Stomach smooth muscle (tissue), 2 donors: ENCODE measurements around the gene VKORC1.
"Not testable (repeated sequence)": the region's sequence is repeated elsewhere in the genome, so short reads cannot be mapped to it uniquely, and the experiment has no call there.

Source experiments
- H3K27ac ChIP-seq: one replicate; pipeline ENCODE4 v1.7.0; 2013; ENCODE audit warnings: mild to moderate bottlenecking, low read length, inconsistent platforms
- H3K27me3 ChIP-seq, 2 donors: one replicate each; pipeline ENCODE4 v1.7.0; 2013; ENCODE audit warnings: low read length in 2 of 2; ENCODE audit not compliant: insufficient read depth in 2 of 2, control insufficient read depth in 1 of 2
- H3K36me3 ChIP-seq, 2 donors: one replicate each; pipeline ENCODE4 v1.7.0; 2013; ENCODE audit warnings: low read length in 2 of 2; ENCODE audit not compliant: control insufficient read depth in 2 of 2, insufficient read depth in 2 of 2
- H3K4me1 ChIP-seq: one replicate; pipeline ENCODE4 v1.7.0; 2013; ENCODE audit warnings: low read length; ENCODE audit not compliant: control insufficient read depth, insufficient read depth
- H3K4me3 ChIP-seq, 2 donors: one replicate each; pipeline ENCODE4 v1.7.0; 2013; ENCODE audit warnings: low read length in 2 of 2
- H3K9ac ChIP-seq, 2 donors: one replicate each; pipeline ENCODE4 v1.7.0; 2013; ENCODE audit warnings: low read length in 2 of 2, mild to moderate bottlenecking in 1 of 2
- H3K9me3 ChIP-seq, 2 donors: one replicate each; pipeline ENCODE4 v1.7.0; 2013; ENCODE audit warnings: low read length in 2 of 2; ENCODE audit not compliant: control insufficient read depth in 2 of 2
- donor health status: healthy.
- donor health status: Pancreatic carcinoma.

VKORC1 gene

GRCh38 chr16:31094424-31095120, at the start of gene VKORC1:
VKORC1 (minus strand) TSS chr16:31094797; CDS start chr16:31094729, 68 bp downstream.
- H3K9me3 ChIP-seq: no peaks in the 10 kb centered on the region
- peak within 1 kb of the TSS; percentile 93 to 94 for H3K4me3 ChIP-seq
- peaks cover 0 to 9% of the 10 kb centered on the region in 2 donors for H3K36me3 ChIP-seq
- H3K27me3 ChIP-seq: no peaks in the 10 kb centered on the region
- H3K27ac ChIP-seq: peak within 1 kb of the TSS; percentile 73
- peaks cover 12% of the 10 kb centered on the region for H3K4me1 ChIP-seq
- peak within 1 kb of the TSS; percentile 87 to 90 for H3K9ac ChIP-seq

DNA sequence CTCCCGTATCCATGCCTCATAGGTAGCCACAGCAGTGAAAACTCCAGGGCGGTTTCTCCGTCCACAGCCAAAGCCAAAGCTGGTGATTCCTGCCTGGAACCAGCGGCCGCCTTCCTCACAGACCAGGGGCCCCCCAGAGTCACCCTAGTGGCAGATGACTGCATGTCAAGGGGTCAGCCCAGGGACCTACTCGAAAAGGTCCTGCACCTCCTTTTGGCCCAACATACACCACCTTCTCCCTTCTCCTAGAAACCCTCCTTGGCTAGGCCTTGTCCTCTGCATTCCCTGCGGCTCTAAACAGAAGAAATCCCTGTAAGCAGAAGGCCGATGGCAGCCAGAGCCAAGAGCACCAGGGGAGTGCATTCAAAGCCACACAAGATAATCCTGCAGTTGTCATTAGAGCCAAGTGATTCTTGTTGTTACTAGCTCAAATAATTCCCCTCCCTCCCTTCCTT, 49.1 kb upstream of the VKORC1 start:
- Histone ChIP-seq H3K9me3 (no peaks in the 10 kb centered on the region), H3K27ac (no peak overlapping the region), H3K27me3 (peaks cover 14 to 18% of the 10 kb centered on the region in 2 donors), H3K4me3 (no peak overlapping the region), H3K36me3 (no peaks in the 10 kb centered on the region), H3K4me1 (peaks cover 19% of the 10 kb centered on the region), H3K9ac (no peak overlapping the region)

DNA sequence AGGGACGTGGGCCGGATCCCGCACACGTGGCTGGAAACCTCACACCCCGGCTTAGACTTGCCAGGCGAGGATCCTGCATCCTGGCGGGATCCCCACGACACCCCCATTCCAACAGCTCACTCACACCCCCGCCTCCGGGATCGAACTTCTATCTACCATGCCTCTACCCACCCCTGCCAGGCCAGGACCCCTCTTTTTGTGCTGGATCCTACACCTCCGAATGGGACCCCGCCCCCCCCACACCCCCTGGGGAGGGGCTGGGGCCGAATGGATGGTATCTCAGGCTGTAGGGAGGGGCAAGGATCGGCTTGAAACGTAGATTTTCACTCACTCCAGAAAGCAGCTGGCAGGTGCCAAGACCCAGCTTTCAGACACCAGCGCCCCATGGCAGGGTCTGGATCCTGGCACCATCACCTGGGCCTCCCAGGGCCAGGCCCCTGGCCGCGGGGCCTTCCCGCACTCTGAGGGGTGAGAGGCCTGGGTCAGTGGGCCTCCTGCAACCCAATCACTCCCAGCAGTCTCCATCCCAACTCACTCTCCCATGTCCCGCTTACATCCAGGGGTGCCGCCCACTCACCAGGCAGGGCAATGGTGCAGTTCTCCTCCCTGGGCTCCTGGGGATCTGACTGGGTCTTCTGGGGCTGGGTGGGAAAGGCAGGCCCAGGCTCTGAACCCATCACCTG, 48.6 kb upstream of the VKORC1 start:
- H3K27ac ChIP-seq: no peak overlapping the region
- H3K9ac ChIP-seq: peak overlapping the region; percentile 51 to 66
- peak overlapping the region; percentile 59 to 74 for H3K4me3 ChIP-seq
- peaks cover 19% of the 10 kb centered on the region for H3K4me1 ChIP-seq
- peaks cover 11 to 13% of the 10 kb centered on the region in 2 donors for H3K27me3 ChIP-seq
- no peaks in the 10 kb centered on the region for H3K36me3 ChIP-seq
- H3K9me3 ChIP-seq: no peaks in the 10 kb centered on the region

- no peaks in the 10 kb centered on the region for H3K9me3 ChIP-seq
- peaks cover 6 to 7% of the 10 kb centered on the region in 2 donors for H3K27me3 ChIP-seq
- no peaks in the 10 kb centered on the region for H3K36me3 ChIP-seq
- peak overlapping the region; percentile 60 to 66 for H3K9ac ChIP-seq
- H3K27ac ChIP-seq: peak overlapping the region; percentile 75
- peaks cover 19% of the 10 kb centered on the region for H3K4me1 ChIP-seq
- H3K4me3 ChIP-seq: peak overlapping the region; percentile 65 to 74
Measured at GRCh38 chr16:31142109-31143010, 47.8 kb upstream of the VKORC1 start.

DNA sequence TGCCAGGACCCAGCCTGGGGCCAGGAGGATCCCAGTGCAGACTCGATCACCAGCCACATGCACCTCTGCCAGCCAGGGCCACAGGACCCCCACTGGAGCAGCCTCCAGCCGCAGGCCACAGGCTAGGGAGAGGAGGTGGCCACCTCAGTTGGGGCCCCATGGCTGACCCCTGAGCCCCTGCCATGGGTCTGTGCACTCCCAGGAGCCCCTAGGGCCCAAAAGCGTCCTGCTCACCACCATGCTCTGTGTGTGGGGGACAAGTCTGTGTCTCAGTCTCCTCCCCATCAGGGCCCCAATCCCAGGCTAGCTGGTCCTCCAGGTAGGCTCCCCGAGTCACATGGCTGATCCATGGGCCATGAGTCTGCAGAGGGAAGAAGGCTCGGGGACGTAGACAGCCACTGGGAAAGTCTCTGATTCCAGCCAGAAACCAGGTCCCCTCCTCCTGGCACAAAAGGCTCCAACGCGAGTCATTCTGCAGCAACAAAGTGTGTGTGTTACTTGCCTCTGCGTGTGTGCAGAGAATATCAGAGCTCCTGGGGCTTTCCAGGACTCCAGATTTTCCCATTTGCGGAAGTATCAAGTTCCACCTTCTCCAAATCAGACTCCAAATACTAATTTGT, 47.0 kb upstream of the VKORC1 start:
- Histone ChIP-seq H3K9ac (peak overlapping the region; percentile 48 to 60), H3K4me3 (peak overlapping the region; percentile 65 to 71), H3K36me3 (no peaks in the 10 kb centered on the region), H3K4me1 (peaks cover 19% of the 10 kb centered on the region), H3K27ac (peak overlapping the region; percentile 75), H3K9me3 (no peaks in the 10 kb centered on the region), H3K27me3 (peaks cover 0 to 4% of the 10 kb centered on the region in 2 donors)

GRCh38 chr16:31141071-31141469, 46.5 kb upstream of the VKORC1 start:
- peak overlapping the region in 1 of 2 donors; percentile 71 for H3K4me3 ChIP-seq
- H3K27me3 ChIP-seq, H3K9ac ChIP-seq, H3K36me3 ChIP-seq, H3K9me3 ChIP-seq: not testable (repeated sequence)
- peaks cover 19% of the 10 kb centered on the region for H3K4me1 ChIP-seq
- H3K27ac ChIP-seq: peak overlapping the region; percentile 75

GRCh38 chr16:31138621-31139578, 44.3 kb upstream of the VKORC1 start:
- H3K9ac ChIP-seq: no peak overlapping the region
- H3K27ac ChIP-seq: no peak overlapping the region
- H3K4me3 ChIP-seq: no peak overlapping the region
- H3K27me3 ChIP-seq: peaks cover 12 to 14% of the 10 kb centered on the region in 2 donors
- no peaks in the 10 kb centered on the region for H3K36me3 ChIP-seq
- no peaks in the 10 kb centered on the region for H3K9me3 ChIP-seq
- peaks cover 19% of the 10 kb centered on the region for H3K4me1 ChIP-seq

DNA sequence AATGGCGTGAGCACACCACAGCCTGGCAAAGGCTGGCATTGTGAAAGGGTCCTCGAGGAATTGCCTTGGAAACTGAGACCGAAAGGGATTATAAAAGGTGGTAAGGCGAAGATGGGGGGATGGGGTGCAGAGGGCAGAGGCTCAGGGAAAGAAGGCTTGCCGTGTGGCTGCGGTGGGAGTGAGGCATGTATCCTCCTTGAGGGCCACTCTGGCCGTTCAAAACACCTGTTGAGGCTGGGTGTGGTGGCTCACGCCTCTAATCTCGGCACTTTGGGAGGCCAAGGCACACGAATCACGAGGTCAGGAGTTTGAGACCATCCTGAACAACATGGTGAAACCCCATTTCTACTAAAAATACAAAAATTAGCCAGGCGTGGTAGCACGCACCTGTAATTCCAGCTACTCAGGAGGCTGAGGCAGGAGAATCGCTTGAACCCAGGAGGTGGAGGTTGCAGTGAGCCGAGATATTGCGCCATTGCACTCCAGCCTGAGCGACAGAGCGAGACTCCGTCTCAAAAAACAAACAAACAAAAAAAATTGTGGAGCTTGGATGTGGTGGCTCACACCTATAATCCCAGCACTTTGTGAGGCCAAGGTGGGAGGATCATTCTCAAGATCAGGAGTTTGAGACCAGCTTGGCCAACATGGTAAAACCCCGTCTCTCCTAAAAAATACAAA, 42.4 kb upstream of the VKORC1 start:
- Histone ChIP-seq H3K27me3 (peaks cover 12 to 14% of the 10 kb centered on the region in 2 donors), H3K4me1 (peaks cover 11% of the 10 kb centered on the region)
- H3K9me3 ChIP-seq, H3K9ac ChIP-seq, H3K27ac ChIP-seq, H3K4me3 ChIP-seq, H3K36me3 ChIP-seq: not testable (repeated sequence)

GRCh38 chr16:31136287-31136662, 41.7 kb upstream of the VKORC1 start:
- Histone ChIP-seq H3K36me3 (peaks cover 2 to 12% of the 10 kb centered on the region in 2 donors), H3K9ac (no peak overlapping the region), H3K4me3 (no peak overlapping the region), H3K27me3 (peaks cover 12 to 14% of the 10 kb centered on the region in 2 donors), H3K4me1 (peaks cover 4% of the 10 kb centered on the region), H3K27ac (no peak overlapping the region), H3K9me3 (no peaks in the 10 kb centered on the region)
